ENCODE results near the gene XXYLT1. TPM values are rescaled to one million over a fixed set of nuclear protein-coding genes. Genes with fewer than 3 reads are reported as not detected.
"Not testable (repeated sequence)": the region's sequence is repeated elsewhere in the genome, so short reads cannot be mapped to it uniquely, and the experiment has no call there.

Gene XXYLT1
- total RNA-seq, 2 experiments from 2014 or later = 8.8 to 9.6 TPM

DNA sequence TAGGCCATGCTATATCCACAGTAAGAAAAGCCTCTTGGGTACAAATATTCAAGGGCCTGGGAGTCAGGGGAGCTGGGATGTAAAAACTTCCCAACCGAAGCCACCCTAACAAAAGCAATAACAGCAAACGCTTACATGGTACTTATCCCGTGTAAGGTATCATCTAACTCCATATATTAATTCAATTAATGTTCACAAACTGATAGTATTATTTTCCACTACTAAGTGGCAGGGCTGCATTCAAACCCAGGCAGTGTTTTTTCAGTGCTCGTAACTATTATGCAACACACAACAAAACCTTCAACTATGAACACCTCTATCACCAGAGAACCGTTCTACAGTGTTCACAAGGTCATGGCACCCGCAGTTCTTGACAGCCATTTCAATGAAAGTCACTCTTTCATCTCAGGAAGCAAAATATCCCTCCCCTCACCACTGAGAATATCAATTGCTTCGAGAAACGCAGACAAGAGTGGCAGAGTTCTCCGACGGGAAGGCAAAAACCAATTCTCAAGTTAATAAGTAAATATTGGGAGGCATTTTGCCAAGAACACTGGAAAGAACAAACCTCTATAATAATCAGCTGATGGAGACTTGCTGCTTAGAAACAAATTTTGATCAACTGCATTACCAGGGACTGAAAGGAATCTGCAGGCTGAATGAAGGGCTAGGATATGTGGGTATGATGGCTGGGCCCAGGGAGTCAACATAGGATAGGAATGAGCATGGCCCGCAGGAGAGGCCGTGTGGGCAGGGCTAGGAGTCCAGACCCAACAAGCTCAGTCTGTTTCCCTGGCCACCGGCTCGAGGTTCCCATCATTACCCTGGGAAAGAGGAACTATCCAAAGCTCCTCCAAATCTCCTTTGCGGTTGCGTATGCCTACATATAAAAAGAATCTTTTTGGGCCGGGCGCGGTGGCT is 72.3 kb downstream of the XXYLT1 start:
- Mint-ChIP-seq H3K4me3 (no peak overlapping the region), H3K36me3 (peaks cover 4% of the 10 kb centered on the region), H3K4me1 (peaks cover 24% of the 10 kb centered on the region), H3K9me3 (no peaks in the 10 kb centered on the region), H3K27me3 (no peaks in the 10 kb centered on the region), H3K27ac (no peak overlapping the region)
- DNase-seq = no peak

DNA sequence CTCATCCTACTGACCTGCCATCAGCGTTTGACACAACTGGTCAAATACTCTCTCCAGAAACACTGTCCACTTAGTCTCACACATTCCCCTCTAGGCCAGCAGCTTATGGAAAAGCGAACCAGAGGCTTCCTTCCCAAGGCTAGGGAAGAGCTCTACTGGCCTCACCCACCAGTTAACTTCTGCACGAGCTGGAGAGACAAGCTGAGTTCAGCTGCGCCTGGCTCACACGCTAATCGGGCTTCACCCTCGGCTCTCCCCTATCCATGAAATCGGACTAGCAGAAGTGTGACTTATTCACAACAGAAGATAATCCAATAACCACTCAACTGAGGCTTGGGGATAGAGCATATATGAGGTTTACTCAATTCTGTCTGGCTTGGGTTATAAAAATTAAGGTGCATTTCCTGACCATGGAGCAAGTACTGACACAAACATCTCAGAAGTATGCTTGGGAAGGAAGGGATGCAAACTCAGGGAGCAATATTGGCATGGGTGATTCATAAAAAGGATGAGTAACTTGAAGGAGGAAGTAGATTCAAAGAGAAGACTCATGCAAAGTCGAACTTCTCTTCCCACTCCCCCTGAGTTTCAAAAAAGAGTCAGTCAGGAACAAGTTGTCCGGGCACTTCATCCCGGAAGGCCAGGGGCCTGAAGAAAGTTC is 73.1 kb downstream of the XXYLT1 start:
- Mint-ChIP-seq H3K27me3 (no peaks in the 10 kb centered on the region), H3K36me3 (peaks cover 4% of the 10 kb centered on the region), H3K4me1 (peaks cover 20% of the 10 kb centered on the region), H3K9me3 (no peaks in the 10 kb centered on the region), H3K27ac (no peak overlapping the region), H3K4me3 (no peak overlapping the region)
- no peak for DNase-seq

GRCh38 chr3:195196266-195196665 is 74.7 kb downstream of the XXYLT1 start:
- H3K36me3 Mint-ChIP-seq = peaks cover 11% of the 10 kb centered on the region
- H3K4me1 Mint-ChIP-seq = peaks cover 20% of the 10 kb centered on the region
- H3K4me3 Mint-ChIP-seq = no peak overlapping the region
- H3K27me3 Mint-ChIP-seq = no peaks in the 10 kb centered on the region
- peaks cover 6% of the 10 kb centered on the region for H3K9me3 Mint-ChIP-seq
- no peak overlapping the region for H3K27ac Mint-ChIP-seq
- DNase-seq = no peak

DNA sequence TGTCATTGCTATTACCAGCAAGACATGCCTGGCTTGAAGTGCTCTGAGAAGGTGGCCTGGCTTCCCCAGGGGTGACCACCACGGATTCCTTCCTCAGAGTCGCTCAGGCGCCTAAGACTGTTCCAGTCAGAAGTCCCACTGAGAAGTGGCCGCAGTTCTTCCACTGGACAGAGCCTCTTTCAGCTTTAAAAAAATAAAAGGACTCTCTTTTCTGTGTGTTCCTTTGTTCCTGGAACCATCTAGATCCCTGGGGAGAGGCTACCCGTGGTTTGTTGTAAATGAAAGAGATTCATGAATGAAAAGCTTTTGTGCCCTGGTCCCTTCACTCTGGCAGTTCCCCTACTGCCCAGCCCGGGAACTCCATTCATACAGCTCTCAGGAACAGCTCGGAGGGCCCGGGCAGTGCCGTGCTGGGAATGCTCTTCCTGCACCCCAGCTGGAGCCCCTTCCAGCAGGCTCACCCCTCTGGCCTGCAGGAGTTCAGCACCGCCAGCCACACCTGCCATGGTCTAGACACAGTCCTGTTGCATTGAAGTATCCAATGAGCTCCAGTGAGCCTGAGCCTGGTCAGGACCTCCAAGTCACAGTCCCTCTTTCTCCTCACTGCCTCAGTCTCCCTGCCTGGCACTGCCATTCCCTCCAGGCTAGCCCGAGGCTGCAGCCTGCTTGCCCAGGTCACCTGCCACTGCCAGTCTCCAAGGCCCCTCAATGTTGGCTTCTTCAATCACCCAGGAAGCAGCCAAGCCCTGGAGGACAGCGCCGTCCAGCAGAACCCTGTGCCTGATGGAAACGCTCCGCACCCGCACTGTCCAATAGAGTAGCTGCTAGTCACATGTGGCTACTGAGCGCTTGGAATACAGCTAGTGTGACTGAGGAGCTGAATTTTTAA is 75.4 kb downstream of the XXYLT1 start:
- no peak for DNase-seq
- H3K27me3 Mint-ChIP-seq = no peaks in the 10 kb centered on the region
- peaks cover 9% of the 10 kb centered on the region for H3K9me3 Mint-ChIP-seq
- H3K4me3 Mint-ChIP-seq = no peak overlapping the region
- H3K4me1 Mint-ChIP-seq = peaks cover 20% of the 10 kb centered on the region
- H3K36me3 Mint-ChIP-seq = peaks cover 14% of the 10 kb centered on the region
- no peak overlapping the region for H3K27ac Mint-ChIP-seq

DNA sequence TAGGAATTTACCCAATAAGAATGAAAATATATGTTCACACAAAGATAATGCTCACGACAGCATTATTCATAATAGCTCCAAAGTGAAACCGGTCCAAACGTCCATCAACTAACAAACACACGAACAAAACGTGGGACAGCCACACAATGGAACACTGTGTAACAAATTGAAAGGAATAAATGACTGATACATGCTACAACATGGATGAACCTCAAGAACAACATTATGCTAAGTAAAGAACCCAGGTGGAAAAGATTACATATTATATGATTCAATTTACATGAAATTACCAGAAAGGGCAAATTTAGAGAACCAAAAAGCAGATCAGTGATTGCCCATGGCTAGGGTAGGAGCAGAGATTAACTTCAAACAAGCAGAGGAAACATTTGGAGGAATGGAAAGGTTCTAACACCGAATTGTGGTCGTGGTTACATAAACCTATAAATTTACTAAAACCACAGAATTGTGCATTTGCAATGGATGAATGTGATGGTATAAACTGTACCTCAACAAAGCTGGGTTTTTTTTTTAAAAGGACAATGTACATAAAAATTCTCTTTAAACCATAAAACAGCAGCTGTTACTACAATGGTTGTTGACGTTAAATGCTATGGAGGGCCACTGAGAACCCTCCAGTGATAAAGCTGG is 76.3 kb downstream of the XXYLT1 start:
- no peak for DNase-seq
- peaks cover 10% of the 10 kb centered on the region for H3K9me3 Mint-ChIP-seq
- peaks cover 12% of the 10 kb centered on the region for H3K36me3 Mint-ChIP-seq
- H3K4me1 Mint-ChIP-seq = peaks cover 20% of the 10 kb centered on the region
- H3K27ac Mint-ChIP-seq = peak overlapping the region; percentile 55
- H3K27me3 Mint-ChIP-seq = no peaks in the 10 kb centered on the region
- no peak overlapping the region for H3K4me3 Mint-ChIP-seq

- no peak for DNase-seq
- Mint-ChIP-seq H3K36me3 (peaks cover 16% of the 10 kb centered on the region), H3K4me3 (no peak overlapping the region), H3K27ac (no peak overlapping the region), H3K27me3 (no peaks in the 10 kb centered on the region), H3K4me1 (peaks cover 25% of the 10 kb centered on the region), H3K9me3 (peaks cover 13% of the 10 kb centered on the region)
These were observed 79.4 kb downstream of the XXYLT1 start for GRCh38 chr3:195191580-195191979.

GRCh38 chr3:195189821-195190220 is 81.1 kb downstream of the XXYLT1 start:
- no peak for DNase-seq
- Mint-ChIP-seq H3K9me3 (peaks cover 13% of the 10 kb centered on the region), H3K36me3 (peaks cover 18% of the 10 kb centered on the region), H3K27me3 (no peaks in the 10 kb centered on the region), H3K27ac (peak overlapping the region; percentile 34), H3K4me3 (no peak overlapping the region), H3K4me1 (peaks cover 31% of the 10 kb centered on the region)

DNA sequence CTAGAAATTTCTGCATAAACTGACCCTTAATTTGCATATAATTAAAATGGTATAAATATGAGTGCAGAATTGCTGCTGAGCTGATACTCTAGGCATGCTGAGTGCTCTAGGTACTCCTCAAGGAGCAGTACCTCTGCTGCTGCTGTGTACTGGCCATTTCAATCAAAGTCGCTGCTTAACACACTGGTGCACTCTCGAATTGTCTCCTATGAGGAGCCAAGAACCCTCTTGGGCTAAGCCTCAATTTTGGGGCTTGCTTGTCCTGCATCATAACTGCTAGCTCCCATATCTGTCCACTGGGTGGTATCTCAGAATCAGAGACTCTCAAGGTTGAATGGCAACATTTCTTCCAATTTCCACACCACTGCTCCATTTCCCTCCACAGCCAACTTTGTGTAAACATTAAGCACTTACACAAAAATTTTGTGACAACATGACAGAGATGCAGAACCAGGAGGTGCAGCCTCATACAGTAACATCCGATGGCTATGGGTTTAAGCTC is 82.5 kb downstream of the XXYLT1 start:
- Mint-ChIP-seq H3K4me3 (no peak overlapping the region), H3K27me3 (no peaks in the 10 kb centered on the region), H3K4me1 (peaks cover 33% of the 10 kb centered on the region), H3K36me3 (peaks cover 25% of the 10 kb centered on the region), H3K9me3 (peaks cover 13% of the 10 kb centered on the region), H3K27ac (no peak overlapping the region)
- no peak for DNase-seq

DNA sequence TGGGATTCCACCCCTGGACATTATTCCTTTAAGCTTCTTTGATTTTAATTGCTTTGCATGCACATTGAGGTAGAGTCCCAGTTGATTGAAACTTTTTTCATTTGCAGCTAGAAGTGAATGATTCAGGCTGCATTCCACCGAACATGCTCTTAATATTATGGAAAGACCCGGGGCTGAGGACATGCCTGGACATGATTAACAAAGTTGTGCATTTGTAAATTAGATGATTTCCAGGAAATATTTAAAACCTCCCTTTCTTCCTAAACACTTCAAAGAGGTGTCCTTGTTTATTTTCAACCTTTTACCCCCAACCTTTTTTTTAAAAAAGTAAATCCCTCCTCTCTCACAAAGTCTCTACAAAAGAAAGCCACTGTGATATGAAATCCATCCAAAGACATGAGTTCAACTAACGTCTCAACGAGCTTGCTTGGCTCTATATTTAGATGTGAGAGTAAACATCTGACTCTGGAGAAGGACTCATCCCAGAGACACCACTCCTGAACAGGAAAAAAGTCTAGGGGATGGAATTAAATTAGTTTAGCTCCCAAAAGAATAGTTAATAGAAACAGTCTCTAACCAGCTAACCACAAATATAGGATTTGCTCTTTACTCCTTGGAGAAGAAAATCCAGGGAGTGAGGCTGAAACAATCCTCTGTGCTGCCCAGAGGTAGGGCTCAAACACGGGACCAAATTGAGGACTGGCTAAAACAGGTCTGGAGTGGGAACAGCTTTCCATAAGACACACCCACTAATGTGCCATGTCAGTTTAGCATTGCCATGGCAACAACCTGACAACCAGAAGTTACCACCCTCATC is 83.1 kb downstream of the XXYLT1 start:
- H3K27me3 Mint-ChIP-seq = no peaks in the 10 kb centered on the region
- DNase-seq = no peak
- H3K9me3 Mint-ChIP-seq = peaks cover 13% of the 10 kb centered on the region
- peaks cover 40% of the 10 kb centered on the region for H3K4me1 Mint-ChIP-seq
- no peak overlapping the region for H3K27ac Mint-ChIP-seq
- no peak overlapping the region for H3K4me3 Mint-ChIP-seq
- peaks cover 26% of the 10 kb centered on the region for H3K36me3 Mint-ChIP-seq

GRCh38 chr3:195186710-195187047 is 84.3 kb downstream of the XXYLT1 start:
- peaks cover 44% of the 10 kb centered on the region for H3K4me1 Mint-ChIP-seq
- H3K27me3 Mint-ChIP-seq, DNase-seq: not testable (repeated sequence)
- peaks cover 24% of the 10 kb centered on the region for H3K36me3 Mint-ChIP-seq
- peak overlapping the region; percentile 70 for H3K27ac Mint-ChIP-seq
- peaks cover 11% of the 10 kb centered on the region for H3K9me3 Mint-ChIP-seq
- peak overlapping the region; percentile 8 for H3K4me3 Mint-ChIP-seq

GRCh38 chr3:195186041-195186709 is 84.8 kb downstream of the XXYLT1 start:
- H3K4me1 Mint-ChIP-seq = peaks cover 44% of the 10 kb centered on the region
- DNase-seq = peak; percentile 32
- peaks cover 19% of the 10 kb centered on the region for H3K36me3 Mint-ChIP-seq
- H3K9me3 Mint-ChIP-seq = peaks cover 7% of the 10 kb centered on the region
- peak overlapping the region; percentile 8 for H3K4me3 Mint-ChIP-seq
- peak overlapping the region; percentile 70 for H3K27ac Mint-ChIP-seq
- H3K27me3 Mint-ChIP-seq = no peaks in the 10 kb centered on the region

DNA sequence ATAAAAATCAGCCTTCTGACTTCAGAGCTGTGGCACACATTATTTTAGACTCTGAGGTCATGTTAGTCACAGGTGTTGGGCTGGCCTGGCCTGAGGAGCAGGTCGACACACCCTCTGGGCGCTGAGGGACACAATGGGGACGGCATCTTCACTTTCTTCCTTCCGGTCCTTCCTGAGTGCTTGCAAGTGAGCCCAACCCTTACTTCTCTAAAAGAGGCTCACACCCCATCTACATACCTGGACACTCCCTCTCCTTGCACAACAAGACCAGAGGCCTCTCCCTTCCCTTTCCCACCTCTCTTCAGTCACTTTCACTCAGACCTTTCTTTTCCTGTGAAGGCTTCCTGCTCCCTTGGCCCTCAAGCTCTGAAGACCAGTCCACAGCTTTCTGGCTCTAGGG is 85.4 kb downstream of the XXYLT1 start:
- no peak for DNase-seq
- peak overlapping the region; percentile 70 for H3K27ac Mint-ChIP-seq
- H3K4me1 Mint-ChIP-seq = peaks cover 44% of the 10 kb centered on the region
- no peaks in the 10 kb centered on the region for H3K27me3 Mint-ChIP-seq
- no peak overlapping the region for H3K4me3 Mint-ChIP-seq
- H3K9me3 Mint-ChIP-seq = peaks cover 4% of the 10 kb centered on the region
- peaks cover 16% of the 10 kb centered on the region for H3K36me3 Mint-ChIP-seq

DNA sequence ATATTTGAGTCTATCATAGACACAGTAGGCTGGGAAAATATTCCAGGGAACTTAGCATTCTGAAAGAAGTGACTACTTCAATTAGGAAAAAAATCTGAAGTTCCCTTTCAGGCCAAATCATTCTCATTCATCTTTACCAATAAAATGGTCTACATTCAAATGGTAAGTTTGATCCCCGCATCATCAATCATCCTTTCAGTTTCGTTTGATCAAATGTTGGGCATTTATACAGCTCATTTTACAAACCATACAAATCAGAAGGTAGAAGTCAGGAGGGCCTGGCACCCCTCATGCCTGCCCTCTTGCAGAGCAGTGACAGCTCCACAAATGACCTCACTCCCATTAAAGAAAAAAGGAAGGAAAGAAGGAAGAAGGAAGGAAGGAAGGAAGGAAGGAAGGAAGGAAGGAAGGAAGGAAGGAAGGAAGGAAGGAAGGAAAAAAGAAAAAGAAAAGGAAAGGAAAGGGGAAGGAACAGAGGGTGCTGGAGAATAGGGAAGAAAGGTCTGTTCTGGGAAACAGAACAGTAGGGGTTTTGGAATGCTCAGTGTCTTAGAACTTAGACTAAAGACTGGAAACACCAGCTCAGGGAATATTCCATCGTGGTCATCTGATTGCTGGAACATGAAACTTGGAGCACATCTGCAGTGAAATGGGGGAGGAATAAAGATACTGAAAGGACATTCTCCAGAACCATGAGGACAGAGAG is 86.1 kb downstream of the XXYLT1 start:
- Mint-ChIP-seq H3K4me3 (no peak overlapping the region), H3K36me3 (peaks cover 16% of the 10 kb centered on the region), H3K4me1 (peaks cover 44% of the 10 kb centered on the region), H3K9me3 (peaks cover 4% of the 10 kb centered on the region), H3K27ac (no peak overlapping the region), H3K27me3 (no peaks in the 10 kb centered on the region)
- no peak for DNase-seq

Data from activated naive CD8-positive, alpha-beta T cell treated with anti-CD3 and anti-CD28 coated beads for 36 hours (primary cell).